K562 (cell line): Measurements from ENCODE around the gene KCNJ14. TPM values are rescaled to one million over a fixed set of nuclear protein-coding genes. Genes with fewer than 3 reads are reported as not detected.

Experiments
- ELF1 ChIP-seq: fragments of 200-800 bp; sonication (Bioruptor generic); IDR thresholded peaks from 2 replicates; pipeline ENCODE4 v1.6.1; 2016; ENCODE audit warnings: missing genetic modification characterization, missing compliant biosample characterization
- GABPA ChIP-seq: fragments of 200-800 bp; sonication (Bioruptor generic); conservative IDR thresholded peaks from 2 replicates; pipeline ENCODE4 v1.6.1; 2016; ENCODE audit warnings: low read depth, missing genetic modification characterization, missing compliant biosample characterization
- HMGN3 ChIP-seq: IDR thresholded peaks from 2 replicates; pipeline ENCODE4 v1.6.1; 2011; ENCODE audit warnings: borderline replicate concordance, low read depth, mild to moderate bottlenecking, mixed read lengths, low read length; ENCODE audit not compliant: insufficient read length; ENCODE audit errors: extremely low read depth
- NR2C1 ChIP-seq, 2 experiments: fragments of 450-650 bp; IDR thresholded peaks; 2 replicates each; pipeline ENCODE4 v1.6.1; 2017; ENCODE audit warnings: mild to moderate bottlenecking in 2 of 2, antibody characterized with exemption in 1 of 2, inconsistent platforms in 1 of 2, missing compliant biosample characterization in 1 of 2, missing genetic modification characterization in 1 of 2
- SRSF7 ChIP-seq: fragments of 200-400 bp; formaldehyde crosslinking; optimal IDR thresholded peaks from 2 replicates; pipeline ENCODE3; 2017; ENCODE audit warnings: mild to moderate bottlenecking, low read depth, low read length
- ZBTB17 ChIP-seq: fragments of 450-650 bp; formaldehyde crosslinking; IDR thresholded peaks from 2 replicates; pipeline ENCODE4 v1.4.0; 2020; ENCODE audit warnings: mild to moderate bottlenecking
- ZNF668 ChIP-seq: fragments of 250-450 bp; sonication (Bioruptor Pico); IDR thresholded peaks from 2 replicates; pipeline ENCODE4 v1.8.0; 2022; ENCODE audit warnings: mild to moderate bottlenecking, inconsistent platforms
- polyA plus RNA-seq, 8 experiments: library from polyadenylated mRNA; depleted of rRNA in 4 of 8; stranded (reverse) in 5 of 8; unstranded in 3 of 8; fragments of >200 nt; fragmentation: Nextera tagmentation in 2 of 8; fragmentation: Illumina TruSeq in 1 of 8; extraction: Ambion mirVana in 2 of 8; extraction: Trizol in 1 of 8; gene quantifications; 2 replicates each; pipeline versions ENCODE4 v1.2.1 to v1.2.3, GENCODE V29; 2011 to 2014; ENCODE audit warnings: inconsistent platforms in 1 of 8, missing spikeins in 1 of 8
- total RNA-seq, 7 experiments: library from RNA; depleted of rRNA in 6 of 7; stranded (reverse); fragments of >200 nt in 6 of 7; fragmentation: Illumina TruSeq in 2 of 7; extraction: Trizol in 2 of 7; gene quantifications; 2 replicates each; pipeline versions ENCODE4 v1.2.1 to v1.2.3, GENCODE V29; 2011 to 2021; ENCODE audit warnings: low replicate concordance in 1 of 7
- TF ChIP-seq, protein P1 (sequence below), 2 experiments: fragments of 450-650 bp in 1 of 2; sonication (generic) in 1 of 2; formaldehyde crosslinking in 1 of 2; IDR thresholded peaks; 2 replicates each; pipeline versions ENCODE4 v1.7.1 to v1.9.0; 2016 to 2022; ENCODE audit warnings: inconsistent platforms in 1 of 2, mild to moderate bottlenecking in 1 of 2, missing genetic modification reagents in 1 of 2
- TF ChIP-seq, protein P2 (sequence below): fragments of 450-650 bp; formaldehyde crosslinking; IDR thresholded peaks from 2 replicates; pipeline ENCODE4 v1.4.0; 2022; ENCODE audit warnings: missing genetic modification characterization

Gene KCNJ14
- total and polyA plus RNA-seq, 9 of the 15 experiments (the other 6 are each of a cell fraction or from before 2014, with no cell fraction given): 0.15 to 1.6 (median 0.49) TPM

DNA sequence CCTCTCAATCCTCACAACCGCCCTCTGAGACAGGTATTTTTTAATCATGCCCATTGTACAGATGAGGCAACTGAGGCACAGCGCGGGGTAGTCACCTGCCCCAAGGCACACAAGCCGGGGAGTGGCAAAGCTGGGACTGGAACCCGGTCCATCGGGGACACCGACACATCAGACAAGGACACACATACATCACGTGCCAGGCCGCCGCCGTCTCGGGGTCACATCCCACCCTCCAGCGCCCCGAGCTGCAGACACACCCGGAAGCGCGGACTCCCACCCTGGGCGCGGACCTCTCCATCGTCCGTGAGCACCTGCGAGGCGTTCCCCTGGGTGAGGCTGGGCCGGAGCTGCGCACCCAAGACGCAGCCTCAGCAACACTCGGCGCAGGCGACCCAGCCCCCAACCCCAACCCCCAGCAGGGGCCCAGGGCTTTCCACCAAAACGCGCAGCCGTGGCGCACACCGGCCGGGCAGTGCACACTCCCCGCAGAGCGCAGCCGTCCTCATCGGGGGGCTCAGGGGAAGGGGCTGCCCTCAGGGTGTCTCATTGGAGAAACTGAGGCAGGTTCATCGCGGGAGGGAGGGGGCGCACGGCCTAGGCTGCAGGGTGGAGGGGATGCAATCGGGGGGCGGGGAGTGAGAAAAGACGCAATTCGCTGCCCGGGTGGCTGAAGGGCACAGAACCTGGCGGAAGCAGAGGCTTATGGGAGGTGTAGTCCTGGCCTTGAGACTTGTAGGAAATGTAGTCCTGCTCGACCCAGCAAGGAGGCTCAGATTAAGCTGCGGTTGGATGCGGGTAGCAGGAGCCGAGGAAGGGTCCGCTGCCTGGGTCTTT is 58.1 kb downstream of the KCNJ14 start (continued):
- TF ChIP-seq NR2C1 (IDR thresholded peaks at IDR 0.05) (peak; percentile 42; the same call in 1 of the 2 replicates), NR2C1 (tag; IDR thresholded peaks at IDR 0.05) (peak; percentile 73), ELF1 (tag) (peak; percentile 80), HMGN3 (peak; percentile 46), ZNF668 (CRISPR knock-in tag) (no peak), GABPA (tag) (peak; percentile 61), ZBTB17 (CRISPR knock-in tag) (no peak), SRSF7 (no peak)
- TF ChIP-seq, protein P1, sequence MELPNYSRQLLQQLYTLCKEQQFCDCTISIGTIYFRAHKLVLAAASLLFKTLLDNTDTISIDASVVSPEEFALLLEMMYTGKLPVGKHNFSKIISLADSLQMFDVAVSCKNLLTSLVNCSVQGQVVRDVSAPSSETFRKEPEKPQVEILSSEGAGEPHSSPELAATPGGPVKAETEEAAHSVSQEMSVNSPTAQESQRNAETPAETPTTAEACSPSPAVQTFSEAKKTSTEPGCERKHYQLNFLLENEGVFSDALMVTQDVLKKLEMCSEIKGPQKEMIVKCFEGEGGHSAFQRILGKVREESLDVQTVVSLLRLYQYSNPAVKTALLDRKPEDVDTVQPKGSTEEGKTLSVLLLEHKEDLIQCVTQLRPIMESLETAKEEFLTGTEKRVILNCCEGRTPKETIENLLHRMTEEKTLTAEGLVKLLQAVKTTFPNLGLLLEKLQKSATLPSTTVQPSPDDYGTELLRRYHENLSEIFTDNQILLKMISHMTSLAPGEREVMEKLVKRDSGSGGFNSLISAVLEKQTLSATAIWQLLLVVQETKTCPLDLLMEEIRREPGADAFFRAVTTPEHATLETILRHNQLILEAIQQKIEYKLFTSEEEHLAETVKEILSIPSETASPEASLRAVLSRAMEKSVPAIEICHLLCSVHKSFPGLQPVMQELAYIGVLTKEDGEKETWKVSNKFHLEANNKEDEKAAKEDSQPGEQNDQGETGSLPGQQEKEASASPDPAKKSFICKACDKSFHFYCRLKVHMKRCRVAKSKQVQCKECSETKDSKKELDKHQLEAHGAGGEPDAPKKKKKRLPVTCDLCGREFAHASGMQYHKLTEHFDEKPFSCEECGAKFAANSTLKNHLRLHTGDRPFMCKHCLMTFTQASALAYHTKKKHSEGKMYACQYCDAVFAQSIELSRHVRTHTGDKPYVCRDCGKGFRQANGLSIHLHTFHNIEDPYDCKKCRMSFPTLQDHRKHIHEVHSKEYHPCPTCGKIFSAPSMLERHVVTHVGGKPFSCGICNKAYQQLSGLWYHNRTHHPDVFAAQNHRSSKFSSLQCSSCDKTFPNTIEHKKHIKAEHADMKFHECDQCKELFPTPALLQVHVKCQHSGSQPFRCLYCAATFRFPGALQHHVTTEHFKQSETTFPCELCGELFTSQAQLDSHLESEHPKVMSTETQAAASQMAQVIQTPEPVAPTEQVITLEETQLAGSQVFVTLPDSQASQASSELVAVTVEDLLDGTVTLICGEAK (IDR thresholded peaks at IDR 0.05): peak; percentile 67
- TF ChIP-seq, protein P1 (CRISPR knock-in tag; IDR thresholded peaks at IDR 0.05): no peak
- TF ChIP-seq, protein P2, sequence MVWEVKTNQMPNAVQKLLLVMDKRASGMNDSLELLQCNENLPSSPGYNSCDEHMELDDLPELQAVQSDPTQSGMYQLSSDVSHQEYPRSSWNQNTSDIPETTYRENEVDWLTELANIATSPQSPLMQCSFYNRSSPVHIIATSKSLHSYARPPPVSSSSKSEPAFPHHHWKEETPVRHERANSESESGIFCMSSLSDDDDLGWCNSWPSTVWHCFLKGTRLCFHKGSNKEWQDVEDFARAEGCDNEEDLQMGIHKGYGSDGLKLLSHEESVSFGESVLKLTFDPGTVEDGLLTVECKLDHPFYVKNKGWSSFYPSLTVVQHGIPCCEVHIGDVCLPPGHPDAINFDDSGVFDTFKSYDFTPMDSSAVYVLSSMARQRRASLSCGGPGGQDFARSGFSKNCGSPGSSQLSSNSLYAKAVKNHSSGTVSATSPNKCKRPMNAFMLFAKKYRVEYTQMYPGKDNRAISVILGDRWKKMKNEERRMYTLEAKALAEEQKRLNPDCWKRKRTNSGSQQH (CRISPR knock-in tag): no peak
